H9 (cell line): Measurements from ENCODE around the gene HIRA. TPM values are rescaled to one million over a fixed set of nuclear protein-coding genes. Genes with fewer than 3 reads are reported as not detected.

Experiments used
- DNase-seq: peaks from one replicate; pipeline ENCODE4 v3.0.0-alpha.2; 2017
- H2AFZ ChIP-seq: one replicate; pipeline ENCODE4 v1.6.1; 2013; ENCODE audit warnings: mild to moderate bottlenecking, low read length, control low read depth, moderate library complexity
- H2AK5ac ChIP-seq: 2 replicates; pipeline ENCODE4 v1.6.1; 2013; ENCODE audit warnings: low read length, control low read depth, mixed read lengths; ENCODE audit not compliant: insufficient read length
- H2BK120ac ChIP-seq: one replicate; pipeline ENCODE4 v1.6.1; 2013; ENCODE audit warnings: low read depth, mild to moderate bottlenecking, low read length, control low read depth, inconsistent platforms; ENCODE audit not compliant: poor library complexity, severe bottlenecking
- H2BK12ac ChIP-seq: 2 replicates; pipeline ENCODE4 v1.6.1; 2013; ENCODE audit warnings: low read length, control low read depth, mixed read lengths, low read depth; ENCODE audit not compliant: insufficient read length
- H2BK15ac ChIP-seq: 2 replicates; pipeline ENCODE4 v1.6.1; 2013; ENCODE audit warnings: low read depth, low read length, control low read depth
- H2BK20ac ChIP-seq: one replicate; pipeline ENCODE4 v1.6.1; 2013; ENCODE audit warnings: low read depth, mild to moderate bottlenecking, low read length, control low read depth, inconsistent platforms; ENCODE audit not compliant: poor library complexity, severe bottlenecking
- H2BK5ac ChIP-seq: 2 replicates; pipeline ENCODE4 v1.6.1; 2013; ENCODE audit warnings: low read length, control low read depth, mixed read lengths; ENCODE audit not compliant: insufficient read length
- H3K14ac ChIP-seq: 2 replicates; pipeline ENCODE4 v1.6.1; 2013; ENCODE audit warnings: low read length, control low read depth; ENCODE audit not compliant: insufficient read depth
- H3K18ac ChIP-seq: 2 replicates; pipeline ENCODE4 v1.6.1; 2013; ENCODE audit warnings: low read depth, mild to moderate bottlenecking, mixed read lengths, low read length, control low read depth; ENCODE audit not compliant: insufficient read length
- H3K23ac ChIP-seq: 2 replicates; pipeline ENCODE4 v1.6.1; 2013; ENCODE audit warnings: low read length, control low read depth, mixed read lengths, low read depth; ENCODE audit not compliant: insufficient read length
- H3K23me2 ChIP-seq: 2 replicates; pipeline ENCODE4 v1.6.1; 2013; ENCODE audit warnings: low read depth, mild to moderate bottlenecking, mixed read lengths, low read length, control low read depth; ENCODE audit not compliant: insufficient read length, poor library complexity, severe bottlenecking
- H3K27ac ChIP-seq: 2 replicates; pipeline ENCODE4 v1.5.1; 2013; ENCODE audit warnings: low read length, control low read depth, mixed read lengths, low read depth; ENCODE audit not compliant: insufficient read length
- H3K27me3 ChIP-seq: 2 replicates; pipeline ENCODE4 v1.6.1; 2013; ENCODE audit warnings: low read length, control low read depth, inconsistent platforms; ENCODE audit not compliant: insufficient read depth
- H3K4ac ChIP-seq: 2 replicates; pipeline ENCODE4 v1.6.1; 2013; ENCODE audit warnings: low read depth, mild to moderate bottlenecking, control low read depth, inconsistent platforms, low read length, moderate library complexity
- H3K4me1 ChIP-seq: 2 replicates; pipeline ENCODE4 v1.6.1; 2013; ENCODE audit warnings: low read length, control low read depth, inconsistent platforms; ENCODE audit not compliant: insufficient read depth
- H3K4me2 ChIP-seq: 2 replicates; pipeline ENCODE4 v1.6.1; 2013; ENCODE audit warnings: low read length, control low read depth, mixed read lengths; ENCODE audit not compliant: insufficient read length, insufficient read depth
- H3K56ac ChIP-seq: 2 replicates; pipeline ENCODE4 v1.6.1; 2013; ENCODE audit warnings: low read depth, mild to moderate bottlenecking, mixed read lengths, low read length, control low read depth; ENCODE audit not compliant: insufficient read length
- H3K79me1 ChIP-seq: 2 replicates; pipeline ENCODE4 v1.6.1; 2013; ENCODE audit warnings: low read depth, mild to moderate bottlenecking, moderate library complexity, low read length, control low read depth, inconsistent platforms; ENCODE audit not compliant: insufficient read depth, poor library complexity, severe bottlenecking
- H3K79me2 ChIP-seq: 2 replicates; pipeline ENCODE4 v1.6.1; 2013; ENCODE audit warnings: low read length, control low read depth, inconsistent platforms; ENCODE audit not compliant: insufficient read depth
- H3K9ac ChIP-seq: 2 replicates; pipeline ENCODE4 v1.6.1; 2013; ENCODE audit warnings: low read length, control low read depth, mixed read lengths; ENCODE audit not compliant: insufficient read length; ENCODE audit errors: extremely low read depth
- H3K9me3 ChIP-seq: one replicate; pipeline ENCODE4 v1.6.1; 2013; ENCODE audit warnings: low read depth, low read length, inconsistent platforms; ENCODE audit not compliant: control insufficient read depth
- H3T11ph ChIP-seq: one replicate; pipeline ENCODE4 v1.6.1; 2013; ENCODE audit warnings: mild to moderate bottlenecking, low read length, control low read depth, inconsistent platforms
- H4K20me1 ChIP-seq: one replicate; pipeline ENCODE4 v1.6.1; 2013; ENCODE audit not compliant: control insufficient read depth, insufficient read length, insufficient read depth
- H4K5ac ChIP-seq: 2 replicates; pipeline ENCODE4 v1.6.1; 2013; ENCODE audit warnings: low read depth, mild to moderate bottlenecking, mixed read lengths, low read length, control low read depth; ENCODE audit not compliant: insufficient read length
- H4K8ac ChIP-seq: replicated peaks from 2 replicates; pipeline ENCODE4 v1.6.1; 2013; ENCODE audit warnings: low read length, control low read depth, mixed read lengths, low read depth; ENCODE audit not compliant: insufficient read length
- H4K91ac ChIP-seq: 2 replicates; pipeline ENCODE4 v1.6.1; 2013; ENCODE audit warnings: low read depth, mild to moderate bottlenecking, moderate library complexity, mixed read lengths, low read length, control low read depth; ENCODE audit not compliant: insufficient read length
- H3K27ac Mint-ChIP-seq, 3 experiments: 2 replicates in 2 of 3; 3 replicates in 1 of 3; pipeline ENCODE4 v1.8.0; 2020 to 2021; ENCODE audit warnings: mixed read lengths in 3 of 3, mild to moderate bottlenecking in 1 of 3, moderate library complexity in 1 of 3
- H3K27me3 Mint-ChIP-seq: 2 replicates; pipeline ENCODE4 v1.8.0; 2021; ENCODE audit warnings: low read depth, mild to moderate bottlenecking, moderate library complexity, mixed read lengths
- H3K36me3 Mint-ChIP-seq, 3 experiments: 2 replicates in 2 of 3; 3 replicates in 1 of 3; pipeline ENCODE4 v1.8.0; 2020 to 2021; ENCODE audit warnings: low read depth in 3 of 3, mixed read lengths in 3 of 3; ENCODE audit not compliant: insufficient read depth in 1 of 3
- H3K4me1 Mint-ChIP-seq, 2 experiments: 2 replicates each; pipeline ENCODE4 v1.8.0; 2020; ENCODE audit warnings: mixed read lengths in 2 of 2
- H3K4me3 Mint-ChIP-seq, 2 experiments: 2 replicates in 1 of 2; 3 replicates in 1 of 2; pipeline ENCODE4 v1.8.0; 2020 to 2021; ENCODE audit warnings: mild to moderate bottlenecking in 2 of 2, mixed read lengths in 2 of 2, moderate library complexity in 1 of 2
- H3K9me3 Mint-ChIP-seq, 2 experiments: 2 replicates in 1 of 2; 3 replicates in 1 of 2; pipeline ENCODE4 v1.8.0; 2020; ENCODE audit warnings: mild to moderate bottlenecking in 2 of 2, mixed read lengths in 2 of 2, moderate library complexity in 1 of 2
- WGBS: extraction: QIAGEN DNeasy Blood & Tissue Kit; methylation state at CpG from one replicate; pipeline ENCODE4 v1.1.7; 2013; ENCODE audit warnings: missing lambda C conversion rate, low lambda C conversion rate, mixed read lengths; ENCODE audit not compliant: insufficient read length; ENCODE audit errors: extremely low coverage; 5-methylcytosine and 5-hydroxymethylcytosine counted together
- total RNA-seq: library from RNA; stranded (reverse); gene quantifications from 2 replicates; pipeline ENCODE4 v1.2.1, GENCODE V29; 2021
- TF ChIP-seq, protein P1 (sequence below): fragments of 200-600 bp; sonication (generic); conservative IDR thresholded peaks from 3 replicates; pipeline ENCODE4 v1.8.0; 2021; ENCODE audit warnings: antibody characterized with exemption, mild to moderate bottlenecking

HIRA gene
- total RNA-seq, 1 experiment from 2014 or later = 51.9 TPM

DNA sequence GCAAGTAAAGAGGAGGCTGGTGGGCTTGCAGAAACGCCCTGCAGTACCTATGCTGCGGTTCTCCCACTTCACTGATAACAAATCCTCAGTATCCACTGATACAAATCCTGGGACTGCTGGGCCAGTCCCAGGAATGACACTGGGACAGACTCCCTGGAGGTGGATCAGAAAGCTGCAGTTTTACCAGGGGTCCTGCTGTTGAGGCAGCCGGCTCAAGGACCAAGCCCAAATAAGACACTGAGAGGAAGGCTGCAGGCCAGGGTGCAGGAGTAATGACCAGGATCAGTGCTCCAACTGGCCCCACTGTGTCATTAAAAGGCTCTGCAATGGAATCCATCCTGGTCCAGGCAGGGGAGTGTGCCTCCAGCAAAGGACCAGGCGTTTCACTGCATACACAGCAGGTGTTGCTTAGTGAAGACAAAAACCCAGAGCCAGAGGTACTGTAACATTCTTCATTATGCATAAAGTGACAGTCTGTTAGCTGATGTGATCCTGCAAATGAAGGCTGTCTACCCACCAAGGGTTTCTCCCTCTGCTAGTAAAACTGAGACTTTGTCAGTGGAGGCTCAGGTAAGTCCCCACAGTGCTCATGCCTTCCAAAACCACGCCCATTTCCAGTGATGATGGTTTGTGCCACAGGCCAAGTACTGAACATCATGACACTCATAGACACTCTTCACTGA is 17.3 kb upstream of the HIRA start:
- Mint-ChIP-seq H3K27me3 (peaks cover 19% of the 10 kb centered on the region), H3K4me3 (peak overlapping the region; percentile 84 to 97), H3K27ac (no peak overlapping the region), H3K4me1 (peaks cover 16 to 18% of the 10 kb centered on the region in 2 experiments), H3K9me3 (no peaks in the 10 kb centered on the region; a peak in 1 of 5 replicates), H3K36me3 (peaks cover 11 to 66% (median 43%) of the 10 kb centered on the region in 3 experiments)
- H3K18ac ChIP-seq = no peak overlapping the region
- no peak overlapping the region for H2BK5ac ChIP-seq
- no peak overlapping the region for H3T11ph ChIP-seq
- no peaks in the 10 kb centered on the region; the same call in 1 of the 2 replicates for H3K79me2 ChIP-seq
- H4K8ac ChIP-seq = no peak overlapping the region
- H2AK5ac ChIP-seq = no peak overlapping the region
- no peak overlapping the region for H2AFZ ChIP-seq
- no peak overlapping the region for H3K9ac ChIP-seq
- H3K27ac ChIP-seq = no peak overlapping the region
- no peak overlapping the region for H4K5ac ChIP-seq
- H3K4ac ChIP-seq = no peak overlapping the region
- TF ChIP-seq, protein P1, sequence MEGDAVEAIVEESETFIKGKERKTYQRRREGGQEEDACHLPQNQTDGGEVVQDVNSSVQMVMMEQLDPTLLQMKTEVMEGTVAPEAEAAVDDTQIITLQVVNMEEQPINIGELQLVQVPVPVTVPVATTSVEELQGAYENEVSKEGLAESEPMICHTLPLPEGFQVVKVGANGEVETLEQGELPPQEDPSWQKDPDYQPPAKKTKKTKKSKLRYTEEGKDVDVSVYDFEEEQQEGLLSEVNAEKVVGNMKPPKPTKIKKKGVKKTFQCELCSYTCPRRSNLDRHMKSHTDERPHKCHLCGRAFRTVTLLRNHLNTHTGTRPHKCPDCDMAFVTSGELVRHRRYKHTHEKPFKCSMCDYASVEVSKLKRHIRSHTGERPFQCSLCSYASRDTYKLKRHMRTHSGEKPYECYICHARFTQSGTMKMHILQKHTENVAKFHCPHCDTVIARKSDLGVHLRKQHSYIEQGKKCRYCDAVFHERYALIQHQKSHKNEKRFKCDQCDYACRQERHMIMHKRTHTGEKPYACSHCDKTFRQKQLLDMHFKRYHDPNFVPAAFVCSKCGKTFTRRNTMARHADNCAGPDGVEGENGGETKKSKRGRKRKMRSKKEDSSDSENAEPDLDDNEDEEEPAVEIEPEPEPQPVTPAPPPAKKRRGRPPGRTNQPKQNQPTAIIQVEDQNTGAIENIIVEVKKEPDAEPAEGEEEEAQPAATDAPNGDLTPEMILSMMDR = no peak
- no peak overlapping the region for H3K56ac ChIP-seq
- no peak for DNase-seq
- H3K4me2 ChIP-seq = peak overlapping the region; percentile 91
- no peaks in the 10 kb centered on the region for H3K79me1 ChIP-seq
- H2BK12ac ChIP-seq = no peak overlapping the region
- H2BK20ac ChIP-seq = no peak overlapping the region
- H2BK15ac ChIP-seq = no peak overlapping the region
- H2BK120ac ChIP-seq = no peak overlapping the region
- peaks cover 9% of the 10 kb centered on the region for H3K23me2 ChIP-seq
- H3K23ac ChIP-seq = no peak overlapping the region
- peaks cover 2% of the 10 kb centered on the region for H4K20me1 ChIP-seq
- H3K9me3 ChIP-seq = no peaks in the 10 kb centered on the region
- H3K14ac ChIP-seq = no peak overlapping the region
- no peak overlapping the region for H4K91ac ChIP-seq
- WGBS = no CpG with 5 or more reads among the region's 5 CpGs
- H3K4me1 ChIP-seq = no peaks in the 10 kb centered on the region
- H3K27me3 ChIP-seq = no peaks in the 10 kb centered on the region; the same call in 1 of the 2 replicates
